A549 treated with CORT108297 at 1 μM for 4 hours (cell line): Measurements from ENCODE around the gene KRT80. TPM values are rescaled to one million over a fixed set of nuclear protein-coding genes. Genes with fewer than 3 reads are reported as not detected.

ENCODE experiments used
- total RNA-seq: library from RNA; stranded (reverse); fragments of 200-300 nt; extraction: Qiagen RNA extraction; gene quantifications from 5 replicates; pipeline ENCODE4 v1.2.3, GENCODE V29; 2022

Gene KRT80
- total RNA-seq = 48.5 to 70.6 TPM (median 60.1 TPM) in 5 replicates

DNA sequence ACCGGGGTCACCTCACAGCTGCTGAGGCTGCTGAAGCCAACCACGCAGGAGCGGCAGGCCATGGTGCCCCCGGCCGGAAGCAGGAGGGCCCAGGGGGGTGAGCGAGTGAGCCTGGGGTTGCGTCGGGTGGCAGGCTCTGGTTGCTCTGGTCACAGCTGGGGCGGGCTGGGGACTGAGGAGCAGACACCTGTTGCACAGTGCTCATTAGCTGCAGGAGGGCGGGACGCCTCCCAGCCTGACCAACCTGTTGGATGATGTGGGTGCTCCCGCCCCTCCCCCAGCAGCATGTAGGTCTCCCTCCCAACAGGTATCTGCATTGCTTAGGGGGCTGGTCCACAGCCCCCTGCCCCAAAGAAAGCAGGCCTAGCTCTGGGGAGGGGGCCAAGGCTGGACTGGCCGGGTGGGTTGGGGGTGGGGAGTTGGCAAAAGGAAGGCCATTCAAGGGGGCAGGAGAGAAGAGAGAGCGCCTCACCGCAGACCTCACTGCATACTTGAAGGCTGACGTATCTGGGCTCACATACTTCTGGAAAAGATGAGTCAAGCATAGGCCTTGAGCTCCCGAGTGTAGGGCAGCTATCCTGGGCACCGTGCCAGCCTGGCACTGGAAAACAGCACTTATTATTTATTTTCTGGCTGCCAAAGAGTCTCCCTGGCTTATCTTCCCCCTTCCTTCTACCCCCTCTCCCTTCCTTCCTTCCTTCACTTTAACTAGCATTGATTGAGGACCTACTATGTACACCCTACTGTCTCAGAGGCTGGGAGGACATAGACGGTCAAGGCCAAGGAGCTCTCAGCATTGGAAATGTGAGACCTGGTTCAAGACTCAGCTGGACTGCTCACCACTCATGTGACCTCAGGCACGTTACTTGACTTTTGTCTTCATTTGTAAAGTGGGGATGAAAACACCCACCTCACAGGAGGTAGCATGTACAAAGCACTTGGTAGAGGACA is at the start of gene KRT80:
Gene KRT80, minus strand, starts transcription at position 174 of the 951 bp plus-strand sequence. Its CDS starts 112 bp downstream, at position 62.

GRCh38 chr12:52232674-52233461 is 41.1 kb upstream of the KRT80 start, which contains the start of gene KRT7:
TSS of gene KRT7 (plus strand) at chr12:52233243. CDS start at chr12:52233297, 54 bp downstream.

Other genes starting within 250 kb of the KRT80 start
- gene ACVR1B, start 240.3 kb downstream of the KRT80 start, total RNA-seq = 13.2 to 17.8 TPM (median 16.7 TPM) in 5 replicates
- gene TAMALIN, start 185.1 kb downstream of the KRT80 start, total RNA-seq = 0.32 to 0.58 TPM (median 0.41 TPM) in 5 replicates
- gene NR4A1, start 140.6 kb downstream of the KRT80 start, total RNA-seq = 29.4 to 44.3 TPM (median 34.2 TPM) in 5 replicates
- gene ATG101, start 122.0 kb downstream of the KRT80 start, total RNA-seq = 82.5 to 103 TPM (median 103 TPM) in 5 replicates
- gene SMIM41, start 112.3 kb downstream of the KRT80 start, total RNA-seq = not detected in 5 replicates
- 4,100 to 4,959 TPM (median 4,677 TPM) in 5 replicates for gene KRT7, start 41.2 kb upstream of the KRT80 start, total RNA-seq
- 28.5 to 47.2 TPM (median 42.7 TPM) in 5 replicates for gene KRT86, start 82.6 kb upstream of the KRT80 start, total RNA-seq
- gene KRT81, start 99.5 kb upstream of the KRT80 start, total RNA-seq = 3,262 to 4,197 TPM (median 4,015 TPM) in 5 replicates
- gene KRT83, start 129.4 kb upstream of the KRT80 start, total RNA-seq = 3.4 to 6.5 TPM (median 5.6 TPM) in 5 replicates
- 0.02 to 0.06 TPM (median 0.05 TPM) in 3 of 5 replicates, not detected in the others for gene KRT85, start 175.5 kb upstream of the KRT80 start, total RNA-seq
- not detected in 5 replicates for gene KRT84, start 193.6 kb upstream of the KRT80 start, total RNA-seq
- gene KRT82, start 214.3 kb upstream of the KRT80 start, total RNA-seq = not detected in 5 replicates
- gene KRT75, start 242.4 kb upstream of the KRT80 start, total RNA-seq = 0.13 to 0.21 TPM (median 0.16 TPM) in 5 replicates